WERI-Rb-1 (cell line): ENCODE results near the gene AGTPBP1.

Experiments used
- DNase-seq: peaks from one replicate; pipeline ENCODE4 v3.0.0-alpha.2; 2020
- H3K27ac ChIP-seq: fragments of 250-450 bp; sonication (Bioruptor Pico); 2 replicates; pipeline ENCODE4 v1.5.1; 2020; ENCODE audit warnings: mild to moderate bottlenecking, moderate library complexity
- H3K27me3 ChIP-seq: fragments of 250-450 bp; sonication (Bioruptor Pico); 2 replicates; pipeline ENCODE4 v1.5.1; 2021; ENCODE audit warnings: mild to moderate bottlenecking, low read depth, moderate library complexity; ENCODE audit not compliant: insufficient read depth, severe bottlenecking
- H3K36me3 ChIP-seq: fragments of 250-450 bp; sonication (Bioruptor Pico); 2 replicates; pipeline ENCODE4 v1.5.1; 2020; ENCODE audit warnings: mild to moderate bottlenecking, moderate library complexity
- H3K4me3 ChIP-seq: 2 replicates; pipeline ENCODE4 v1.5.1; 2011; ENCODE audit warnings: low read depth, mild to moderate bottlenecking, control low read depth, low read length
- H3K9me3 ChIP-seq: fragments of 250-450 bp; sonication (Bioruptor Pico); 2 replicates; pipeline ENCODE4 v1.5.1; 2021; ENCODE audit warnings: mild to moderate bottlenecking, moderate library complexity; ENCODE audit not compliant: severe bottlenecking
- TF ChIP-seq, protein P1 (sequence below): IDR thresholded peaks from 2 replicates; pipeline ENCODE4 v1.5.1; 2011; ENCODE audit warnings: low read depth, mild to moderate bottlenecking, control low read depth, inconsistent platforms, low read length

Gene AGTPBP1

DNA sequence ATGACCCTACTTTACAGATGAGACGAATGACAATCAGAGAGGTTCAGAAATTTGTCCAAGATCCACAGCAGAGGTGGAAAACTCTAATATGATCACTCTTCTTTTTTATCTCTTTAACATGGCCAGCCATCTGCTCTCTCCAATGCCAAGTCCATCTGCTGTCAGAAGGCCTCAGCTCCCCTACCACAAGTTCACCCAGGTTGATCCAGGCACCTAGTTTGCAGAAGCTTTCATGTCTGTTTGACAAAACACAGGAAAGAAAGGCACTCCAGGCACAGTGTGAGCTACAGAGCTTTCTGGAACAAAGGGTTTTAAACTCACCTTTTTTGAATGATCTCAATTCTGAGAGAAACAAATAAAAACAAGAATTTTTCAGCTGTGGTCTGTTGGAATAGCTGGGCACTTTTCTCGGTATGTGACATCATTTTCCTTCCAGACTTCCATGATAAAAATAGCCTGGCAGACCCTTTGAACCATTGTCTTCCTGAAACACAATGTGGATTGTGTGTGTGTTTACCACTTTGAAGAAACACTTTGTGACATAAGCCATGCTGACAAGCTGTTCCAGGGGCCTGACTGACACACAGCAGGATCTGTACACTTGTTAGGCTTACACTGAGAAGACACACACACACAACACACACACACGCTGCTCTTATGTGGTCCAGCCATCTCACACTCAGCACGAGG, 214.3 kb downstream of the AGTPBP1 start:
- Histone ChIP-seq H3K4me3 (no peak overlapping the region), H3K27ac (no peak overlapping the region), H3K9me3 (no peaks in the 10 kb centered on the region), H3K36me3 (no peaks in the 10 kb centered on the region), H3K27me3 (no peaks in the 10 kb centered on the region)
- TF ChIP-seq, protein P1, sequence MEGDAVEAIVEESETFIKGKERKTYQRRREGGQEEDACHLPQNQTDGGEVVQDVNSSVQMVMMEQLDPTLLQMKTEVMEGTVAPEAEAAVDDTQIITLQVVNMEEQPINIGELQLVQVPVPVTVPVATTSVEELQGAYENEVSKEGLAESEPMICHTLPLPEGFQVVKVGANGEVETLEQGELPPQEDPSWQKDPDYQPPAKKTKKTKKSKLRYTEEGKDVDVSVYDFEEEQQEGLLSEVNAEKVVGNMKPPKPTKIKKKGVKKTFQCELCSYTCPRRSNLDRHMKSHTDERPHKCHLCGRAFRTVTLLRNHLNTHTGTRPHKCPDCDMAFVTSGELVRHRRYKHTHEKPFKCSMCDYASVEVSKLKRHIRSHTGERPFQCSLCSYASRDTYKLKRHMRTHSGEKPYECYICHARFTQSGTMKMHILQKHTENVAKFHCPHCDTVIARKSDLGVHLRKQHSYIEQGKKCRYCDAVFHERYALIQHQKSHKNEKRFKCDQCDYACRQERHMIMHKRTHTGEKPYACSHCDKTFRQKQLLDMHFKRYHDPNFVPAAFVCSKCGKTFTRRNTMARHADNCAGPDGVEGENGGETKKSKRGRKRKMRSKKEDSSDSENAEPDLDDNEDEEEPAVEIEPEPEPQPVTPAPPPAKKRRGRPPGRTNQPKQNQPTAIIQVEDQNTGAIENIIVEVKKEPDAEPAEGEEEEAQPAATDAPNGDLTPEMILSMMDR, result no peak
- peak; percentile 28 for DNase-seq

DNA sequence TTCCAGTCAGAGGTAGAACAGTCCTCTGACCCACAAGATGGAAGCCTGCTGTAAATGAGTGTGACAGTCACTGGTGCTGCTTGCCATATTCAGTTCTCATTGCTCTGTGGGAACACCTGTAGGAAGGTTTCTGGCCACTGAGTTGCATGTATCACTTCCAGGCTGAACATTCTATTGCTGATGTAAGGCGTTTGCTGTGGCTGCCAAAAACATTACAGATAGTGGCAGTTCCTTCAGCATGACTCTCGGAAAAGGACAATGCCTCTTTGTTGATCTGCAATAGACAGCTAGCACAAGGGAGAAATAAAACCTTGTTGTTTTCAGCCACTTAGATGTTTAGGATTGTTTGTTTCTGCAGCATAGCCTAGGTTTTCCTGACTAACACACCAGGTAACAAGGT, 217.2 kb downstream of the AGTPBP1 start:
- Histone ChIP-seq H3K27me3 (no peaks in the 10 kb centered on the region), H3K36me3 (no peaks in the 10 kb centered on the region), H3K9me3 (no peaks in the 10 kb centered on the region), H3K4me3 (no peak overlapping the region), H3K27ac (no peak overlapping the region)
- no peak for DNase-seq
- TF ChIP-seq, protein P1, result no peak

DNA sequence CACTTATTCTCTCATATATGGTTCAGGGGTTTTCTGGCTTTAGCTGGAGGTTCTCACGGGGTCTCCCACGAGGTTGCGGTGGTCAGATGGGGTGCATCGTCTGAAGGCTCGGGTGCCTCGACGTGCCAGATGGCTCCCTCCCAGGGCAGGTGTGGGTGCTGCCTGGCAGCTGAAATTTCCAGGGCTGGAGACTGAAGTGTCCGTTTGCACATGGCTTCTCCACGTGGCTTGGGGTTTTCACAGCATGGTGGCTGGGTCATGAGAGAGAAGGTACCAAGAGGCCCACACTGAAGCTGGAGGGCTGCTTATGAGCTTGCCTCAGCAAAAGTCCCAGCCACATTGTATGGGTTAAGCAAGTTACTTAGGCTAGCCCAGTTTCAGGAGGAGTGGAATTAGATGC, 218.6 kb downstream of the AGTPBP1 start:
- no peak overlapping the region for H3K27ac ChIP-seq
- no peaks in the 10 kb centered on the region for H3K36me3 ChIP-seq
- peak overlapping the region; percentile 51 for H3K4me3 ChIP-seq
- no peaks in the 10 kb centered on the region for H3K9me3 ChIP-seq
- peak; percentile 27 for DNase-seq
- H3K27me3 ChIP-seq, result no peaks in the 10 kb centered on the region
- TF ChIP-seq, protein P1, result no peak

DNA sequence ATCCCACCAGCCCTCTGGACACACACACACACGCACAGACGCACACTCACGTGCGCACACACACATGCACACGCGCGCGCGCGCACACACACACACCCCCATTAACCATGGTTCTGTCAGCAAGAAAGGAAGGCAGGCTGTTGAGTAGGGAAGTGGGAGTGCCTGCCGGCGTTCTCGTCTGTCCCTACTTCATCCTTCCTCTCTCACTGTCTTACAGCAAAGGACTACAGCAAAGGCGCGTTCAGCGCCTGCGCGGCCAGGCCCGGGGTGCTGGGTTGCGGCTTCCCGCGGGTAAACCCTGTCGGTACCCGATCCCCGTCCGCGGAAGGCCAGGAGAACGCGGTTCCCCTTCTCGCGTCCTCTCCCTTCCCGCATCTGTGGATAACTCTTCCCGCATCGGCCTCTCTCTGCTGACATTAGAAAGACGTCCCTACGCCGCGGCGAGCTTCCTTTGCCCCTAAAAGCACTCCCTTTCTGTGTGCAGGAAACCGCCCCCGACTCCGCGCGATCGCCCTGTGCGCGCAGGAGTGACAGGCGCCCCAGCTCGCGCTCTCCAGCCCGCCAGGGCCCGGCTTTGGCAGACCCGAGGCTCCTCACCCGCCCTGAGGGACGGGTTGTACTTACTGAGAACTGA, 219.2 kb downstream of the AGTPBP1 start:
- no peaks in the 10 kb centered on the region for H3K9me3 ChIP-seq
- no peaks in the 10 kb centered on the region for H3K36me3 ChIP-seq
- peak overlapping the region; percentile 51 for H3K4me3 ChIP-seq
- DNase-seq, result peak; percentile 63
- H3K27ac ChIP-seq, result 0 out of 2 replicates have a peak overlapping the region, but pooled peaks have one; percentile 0
- no peaks in the 10 kb centered on the region for H3K27me3 ChIP-seq
- TF ChIP-seq, protein P1, result no peak

DNA sequence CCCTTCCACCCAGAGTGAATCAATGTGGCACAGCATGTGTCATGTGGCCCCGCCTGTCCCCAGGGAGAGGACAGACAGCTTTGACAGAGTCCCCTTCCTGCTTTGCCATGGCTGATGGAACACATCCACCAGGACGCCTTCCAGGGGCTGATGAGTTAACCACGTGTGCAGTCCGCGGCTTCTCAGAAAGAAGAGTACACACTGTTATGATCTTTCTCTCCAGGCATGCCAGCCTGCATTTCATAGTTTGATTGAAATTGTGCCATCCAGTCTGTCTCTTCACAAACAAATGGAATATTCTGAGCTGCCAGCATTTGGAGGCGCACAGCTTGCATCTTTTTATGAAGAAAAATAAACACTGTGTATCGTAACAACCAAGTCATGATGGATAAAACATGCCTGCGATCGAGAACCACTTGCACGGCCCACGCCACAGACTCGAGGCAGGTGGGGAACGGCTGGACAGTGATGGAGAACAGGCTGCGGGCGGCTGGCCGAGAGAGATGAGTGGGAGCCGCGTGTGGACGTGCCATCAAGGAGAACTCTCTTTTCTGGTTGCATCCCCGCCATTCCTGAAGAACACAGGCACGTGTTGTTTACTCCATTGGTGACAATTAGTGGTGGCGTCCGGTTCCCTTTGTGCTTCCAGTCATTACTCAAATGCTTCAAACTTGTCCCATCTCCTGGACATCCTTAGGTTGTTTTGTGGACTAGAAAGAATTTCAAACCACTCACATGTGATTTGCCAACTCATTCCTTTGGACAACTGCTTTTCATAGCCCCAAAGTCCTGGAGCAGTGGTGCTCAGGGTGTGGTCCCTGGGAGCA, 220.2 kb downstream of the AGTPBP1 start:
- Histone ChIP-seq H3K36me3 (no peaks in the 10 kb centered on the region), H3K9me3 (no peaks in the 10 kb centered on the region), H3K27ac (no peak overlapping the region), H3K27me3 (no peaks in the 10 kb centered on the region), H3K4me3 (no peak overlapping the region)
- TF ChIP-seq, protein P1, result no peak
- DNase-seq, result no peak
